WI38 (cell line): ENCODE measurements around the gene TMEM45A.

ENCODE experiments used
- H3K4me3 ChIP-seq: 2 replicates; pipeline ENCODE4 v1.5.1; 2011; ENCODE audit warnings: low read depth, mild to moderate bottlenecking, control low read depth, low read length
- CTCF ChIP-seq: IDR thresholded peaks from 2 replicates; pipeline ENCODE4 v1.5.1; 2012; ENCODE audit warnings: low read depth, mild to moderate bottlenecking, control low read depth, low read length

TMEM45A gene

GRCh38 chr3:100561459-100562158, 69.2 kb downstream of the TMEM45A start:
- TF ChIP-seq CTCF: no peak
- H3K4me3 ChIP-seq: no peak overlapping the region

DNA sequence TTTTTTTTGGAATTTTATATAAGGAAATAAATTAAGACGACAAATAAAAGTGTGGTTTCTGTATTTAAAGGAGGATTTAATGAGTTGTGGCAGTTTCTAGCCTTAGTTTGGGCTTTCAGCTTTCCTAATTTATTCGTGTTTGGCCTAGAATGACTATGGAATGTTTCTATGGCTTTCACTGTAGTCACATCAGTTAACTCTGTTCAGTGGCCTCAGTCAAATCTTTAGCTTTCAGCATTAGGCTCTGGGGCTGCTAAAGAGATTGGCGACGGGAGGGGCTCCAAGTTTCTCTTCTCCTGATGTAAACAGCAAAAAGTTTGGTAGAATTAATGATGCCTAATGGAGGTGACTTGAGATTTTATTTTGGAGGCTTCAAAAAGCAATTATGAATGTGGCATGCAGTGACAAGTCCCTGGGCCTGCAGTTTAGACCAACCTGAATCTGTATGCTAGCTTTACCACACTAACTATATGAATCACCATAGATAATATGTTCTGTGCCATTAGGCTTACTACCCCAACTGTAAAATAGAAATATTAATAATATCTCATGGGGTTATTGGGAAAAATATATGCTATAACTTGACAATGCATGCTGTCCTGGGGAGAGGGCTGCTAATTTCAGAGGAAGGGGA, 69.9 kb downstream of the TMEM45A start:
- no peak for TF ChIP-seq CTCF
- H3K4me3 ChIP-seq: no peak overlapping the region

DNA sequence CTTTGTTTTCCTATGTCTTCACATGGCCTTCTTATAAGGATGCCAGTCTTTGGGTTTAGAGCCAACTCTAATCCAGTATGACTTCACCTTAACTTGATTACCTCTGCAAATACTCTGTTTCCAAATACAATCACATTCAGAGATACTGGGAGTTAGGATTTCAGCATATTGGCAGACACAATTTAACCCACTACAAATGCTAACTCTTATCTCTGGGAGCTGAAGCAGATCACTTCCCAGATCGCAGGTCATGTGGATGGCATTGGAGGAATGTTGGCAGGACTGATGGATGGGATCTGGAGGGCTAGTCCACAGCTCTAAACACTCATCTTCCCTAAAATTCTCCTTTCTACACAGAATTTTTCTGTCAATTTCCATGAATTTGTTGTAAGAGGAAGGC, 70.8 kb downstream of the TMEM45A start:
- no peak overlapping the region for H3K4me3 ChIP-seq
- TF ChIP-seq CTCF: no peak

DNA sequence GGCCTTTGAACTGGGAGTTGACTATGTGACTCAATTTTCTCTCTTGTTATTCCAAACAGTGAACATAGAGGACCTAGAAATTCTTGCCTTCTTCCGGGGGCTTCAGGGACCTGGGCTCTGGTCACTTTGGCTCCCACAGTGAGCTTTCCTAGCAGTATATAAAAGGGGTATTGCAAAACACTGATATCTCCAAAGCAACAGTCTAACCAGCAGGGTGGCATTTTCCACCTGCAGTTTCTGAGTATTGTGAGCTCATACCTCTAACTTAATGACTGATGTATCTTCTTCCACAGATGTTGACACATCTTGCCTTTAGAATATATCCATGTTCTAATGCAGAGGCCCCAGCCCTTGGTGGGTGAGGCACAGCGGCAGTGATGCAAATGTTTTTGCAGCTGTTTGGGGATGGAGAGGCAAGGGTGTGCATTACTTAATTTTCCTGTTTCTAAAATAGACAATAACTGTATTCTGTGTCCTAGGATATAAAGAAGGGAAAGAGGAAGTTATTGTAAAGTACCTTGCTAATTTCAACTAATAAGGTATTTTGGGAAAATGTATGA, 71.3 kb downstream of the TMEM45A start:
- no peak overlapping the region for H3K4me3 ChIP-seq
- TF ChIP-seq CTCF: no peak

- no peak for TF ChIP-seq CTCF
- no peak overlapping the region for H3K4me3 ChIP-seq
Measured at GRCh38 chr3:100570811-100571210, 78.4 kb downstream of the TMEM45A start.

- H3K4me3 ChIP-seq: no peak overlapping the region
- TF ChIP-seq CTCF: no peak
Measured at GRCh38 chr3:100574536-100574935, 82.1 kb downstream of the TMEM45A start.

DNA sequence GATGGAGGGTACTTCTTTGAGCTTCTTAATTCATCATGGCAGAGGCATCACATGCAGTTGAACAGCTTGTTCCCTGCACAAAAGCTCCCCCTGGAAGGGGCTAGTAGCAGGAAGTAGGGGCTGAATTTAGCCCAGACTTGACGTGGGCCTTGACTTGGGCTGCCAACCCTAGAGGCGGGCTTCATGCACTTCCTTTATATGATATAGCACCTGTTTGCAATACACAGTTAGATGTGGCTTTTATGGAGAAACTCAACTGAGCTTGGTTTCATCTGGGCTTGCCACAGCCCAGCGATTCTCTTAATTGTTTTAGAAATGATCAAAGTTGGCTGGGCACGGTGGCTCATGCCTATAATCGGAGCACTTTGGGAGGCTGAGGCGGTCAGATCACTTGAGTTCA, 83.3 kb downstream of the TMEM45A start:
- H3K4me3 ChIP-seq: no peak overlapping the region
- TF ChIP-seq CTCF: no peak
